Lower leg skin (tissue), 3 donors: ENCODE results near the gene TMEM94.

Experiments used
- CTCF ChIP-seq, 3 donors: fragments of 450-650 bp; IDR thresholded peaks; one replicate each; pipeline ENCODE4 v1.5.1; 2016; ENCODE audit warnings: antibody characterized with exemption in 3 of 3, mild to moderate bottlenecking in 3 of 3, moderate library complexity in 2 of 3
- POLR2A ChIP-seq, 2 donors: fragments of 450-650 bp; IDR thresholded peaks; one replicate each; pipeline ENCODE4 v1.6.1; 2016 to 2017; ENCODE audit warnings: antibody characterized with exemption in 2 of 2, mild to moderate bottlenecking in 1 of 2, moderate library complexity in 1 of 2

GRCh38 chr17:75514299-75514918, 58.0 kb downstream of the TMEM94 start:
- TF ChIP-seq CTCF (IDR thresholded peaks at IDR 0.05) = no peak
- TF ChIP-seq POLR2A (IDR thresholded peaks at IDR 0.05) = no peak
